ENCODE results near the gene SKP2.

- TF ChIP-seq CTCF (IDR thresholded peaks at IDR 0.05) (no peak), HOXA7 (CRISPR knock-in tag; IDR thresholded peaks at IDR 0.05) (no peak), SMC3 (IDR thresholded peaks at IDR 0.05) (no peak), HMGXB4 (CRISPR knock-in tag; IDR thresholded peaks at IDR 0.05; ENCODE audit: borderline replicate concordance) (no peak), CEBPB (IDR thresholded peaks at IDR 0.05) (no peak), ESRRA (IDR thresholded peaks at IDR 0.05; ENCODE audit: borderline replicate concordance, low read length) (no peak), JUNB (IDR thresholded peaks at IDR 0.05) (no peak), RAD21 (conservative IDR thresholded peaks at IDR 0.05 in 1 of 2, IDR thresholded peaks at IDR 0.05 in 1 of 2) (no peak), POLR2A (IDR thresholded peaks at IDR 0.05; ENCODE audit: low read length) (no peak)
These were observed 1.1 kb upstream of the SKP2 start for GRCh38 chr5:36150676-36151433.

Data from A549 (cell line).